IMR-90 (cell line): Measurements from ENCODE around the gene YRDC. TPM values are rescaled to one million over a fixed set of nuclear protein-coding genes. Genes with fewer than 3 reads are reported as not detected.

Experiments
- ATAC-seq: fragments of 200-7000 bp; cut with Tn5 transposase; 2 replicates; pipeline ENCODE4 v1.9.1; 2020; ENCODE audit warnings: low read depth, mild to moderate bottlenecking, moderate library complexity
- BruUV-seq: library from RNA; stranded (reverse); fragments of 400-500 nt; replicated peaks from 2 replicates; lab custom pipeline; 2021; lab: Mats Ljungman, UMichigan
- CTCF ChIA-PET: fragments of 300-600 bp; formaldehyde crosslinking; extraction: SDS; loops from one replicate; lab custom pipeline; 2021; ENCODE audit warnings: antibody characterized with exemption; lab: Yijun Ruan, JAX
- POLR2A ChIA-PET: fragments of 300-600 bp; sonication (Branson Sonifier 250); formaldehyde crosslinking; loops from one replicate; lab custom pipeline; 2022; ENCODE audit warnings: antibody characterized with exemption; ENCODE audit not compliant: unreplicated experiment; lab: Charles Lee
- DNase-seq: peaks from one replicate; pipeline ENCODE4 v3.0.0; 2013
- H2AFZ ChIP-seq: replicated peaks from 2 replicates; pipeline ENCODE3; 2013; ENCODE audit warnings: low read length, mild to moderate bottlenecking; ENCODE audit not compliant: poor library complexity
- H2AK5ac ChIP-seq: 2 replicates; pipeline ENCODE4 v1.6.1; 2013; ENCODE audit warnings: low read depth, low read length, inconsistent platforms
- H2AK9ac ChIP-seq: replicated peaks from 2 replicates; pipeline ENCODE3; 2013; ENCODE audit warnings: mild to moderate bottlenecking, low read depth, low read length, moderate library complexity; ENCODE audit not compliant: poor library complexity
- H2BK120ac ChIP-seq: 2 replicates; pipeline ENCODE4 v1.6.1; 2013; ENCODE audit warnings: low read depth, low read length, inconsistent platforms
- H2BK15ac ChIP-seq: 3 replicates; pipeline ENCODE4 v1.6.1; 2013; ENCODE audit warnings: low read depth, low read length, inconsistent platforms
- H2BK20ac ChIP-seq: 2 replicates; pipeline ENCODE4 v1.6.1; 2013; ENCODE audit warnings: low read depth, mild to moderate bottlenecking, inconsistent platforms, low read length, moderate library complexity
- H2BK5ac ChIP-seq: 2 replicates; pipeline ENCODE4 v1.6.1; 2013; ENCODE audit warnings: mild to moderate bottlenecking, low read depth, low read length, inconsistent platforms; ENCODE audit not compliant: poor library complexity, severe bottlenecking
- H3K14ac ChIP-seq: replicated peaks from 2 replicates; pipeline ENCODE4 v1.6.1; 2013; ENCODE audit warnings: low read depth, low read length, inconsistent platforms
- H3K18ac ChIP-seq: 2 replicates; pipeline ENCODE4 v1.6.1; 2013; ENCODE audit warnings: low read depth, low read length, control low read depth
- H3K23ac ChIP-seq: 2 replicates; pipeline ENCODE4 v1.6.1; 2013; ENCODE audit warnings: low read depth, low read length, inconsistent platforms
- H3K27ac ChIP-seq: 2 replicates; pipeline ENCODE4 v1.5.1; 2013; ENCODE audit warnings: mild to moderate bottlenecking, control low read depth, low read length; ENCODE audit not compliant: insufficient read depth
- H3K27me3 ChIP-seq: 2 replicates; pipeline ENCODE4 v1.6.1; 2013; ENCODE audit warnings: low read length; ENCODE audit not compliant: control insufficient read depth, insufficient read depth
- H3K36me3 ChIP-seq: 2 replicates; pipeline ENCODE4 v1.6.1; 2013; ENCODE audit warnings: low read length, mixed read lengths; ENCODE audit not compliant: control insufficient read depth, insufficient read depth
- H3K4ac ChIP-seq: 2 replicates; pipeline ENCODE4 v1.6.1; 2013; ENCODE audit warnings: low read depth, low read length, inconsistent platforms
- H3K4me1 ChIP-seq: 2 replicates; pipeline ENCODE4 v1.6.1; 2013; ENCODE audit warnings: low read length, mixed read lengths; ENCODE audit not compliant: control insufficient read depth, insufficient read depth
- H3K4me2 ChIP-seq: 2 replicates; pipeline ENCODE4 v1.6.1; 2013; ENCODE audit warnings: low read depth, mild to moderate bottlenecking, control low read depth, low read length, moderate library complexity
- H3K4me3 ChIP-seq: 2 replicates; pipeline ENCODE4 v1.5.1; 2013; ENCODE audit warnings: low read depth, mild to moderate bottlenecking, control low read depth, low read length, moderate library complexity; ENCODE audit not compliant: insufficient read depth
- H3K56ac ChIP-seq: 2 replicates; pipeline ENCODE4 v1.6.1; 2013; ENCODE audit warnings: low read length, inconsistent platforms; ENCODE audit not compliant: insufficient read depth; ENCODE audit errors: extremely low read depth
- H3K79me1 ChIP-seq, 2 experiments: 2 replicates each; pipeline ENCODE4 v1.6.1; 2013; ENCODE audit warnings: low read length in 2 of 2, inconsistent platforms in 1 of 2, low read depth in 1 of 2
- H3K9ac ChIP-seq: 2 replicates; pipeline ENCODE4 v1.6.1; 2013; ENCODE audit warnings: low read depth, low read length, control low read depth
- H3K9me1 ChIP-seq: 2 replicates; pipeline ENCODE4 v1.6.1; 2013; ENCODE audit warnings: low read length, inconsistent platforms; ENCODE audit not compliant: insufficient read depth
- H3K9me3 ChIP-seq: 2 replicates; pipeline ENCODE4 v1.6.1; 2013; ENCODE audit warnings: low read length; ENCODE audit not compliant: control insufficient read depth, insufficient read depth
- H4K20me1 ChIP-seq: 2 replicates; pipeline ENCODE4 v1.6.1; 2013; ENCODE audit warnings: low read length, inconsistent platforms; ENCODE audit not compliant: insufficient read depth
- H4K5ac ChIP-seq: 2 replicates; pipeline ENCODE4 v1.6.1; 2013; ENCODE audit warnings: mild to moderate bottlenecking, low read depth, low read length, control low read depth
- H4K8ac ChIP-seq, 2 experiments: 2 replicates each; pipeline ENCODE4 v1.6.1; 2013; ENCODE audit warnings: low read depth in 2 of 2, low read length in 2 of 2, control low read depth in 1 of 2, inconsistent platforms in 1 of 2
- H4K91ac ChIP-seq: 2 replicates; pipeline ENCODE4 v1.6.1; 2013; ENCODE audit warnings: low read depth, low read length, inconsistent platforms; ENCODE audit not compliant: insufficient read depth
- BHLHE40 ChIP-seq: fragments of 150-350 bp; IDR thresholded peaks from 2 replicates; pipeline ENCODE4 v1.6.1; 2016; ENCODE audit warnings: mild to moderate bottlenecking, low read depth, low read length
- CEBPB ChIP-seq: IDR thresholded peaks from 2 replicates; pipeline ENCODE4 v1.6.1; 2012; ENCODE audit warnings: low read depth, low read length, improper control_type of control experiment
- CHD1 ChIP-seq: IDR thresholded peaks from 2 replicates; pipeline ENCODE4 v1.6.1; 2012; ENCODE audit warnings: low read depth, low read length, improper control_type of control experiment
- ELK1 ChIP-seq: fragments of 150-350 bp; IDR thresholded peaks from 2 replicates; pipeline ENCODE4 v1.6.1; 2016; ENCODE audit warnings: low read depth, mild to moderate bottlenecking, low read length, moderate library complexity, borderline replicate concordance
- FOS ChIP-seq: fragments of 150-350 bp; IDR thresholded peaks from 2 replicates; pipeline ENCODE4 v1.6.1; 2016; ENCODE audit warnings: low read depth, low read length
- MAFK ChIP-seq: IDR thresholded peaks from 2 replicates; pipeline ENCODE4 v1.6.1; 2012; ENCODE audit warnings: low read depth, low read length, improper control_type of control experiment
- MAZ ChIP-seq: IDR thresholded peaks from 2 replicates; pipeline ENCODE4 v1.6.1; 2012; ENCODE audit warnings: low read depth, mild to moderate bottlenecking, low read length, improper control_type of control experiment, moderate library complexity, borderline replicate concordance
- MXI1 ChIP-seq: IDR thresholded peaks from 2 replicates; pipeline ENCODE4 v1.6.1; 2012; ENCODE audit warnings: low read depth, mild to moderate bottlenecking, low read length, moderate library complexity, borderline replicate concordance
- NFE2L2 ChIP-seq: fragments of 150-350 bp; IDR thresholded peaks from 2 replicates; pipeline ENCODE4 v1.6.1; 2016; ENCODE audit warnings: low read depth, mild to moderate bottlenecking, low read length
- POLR2A ChIP-seq: IDR thresholded peaks from 2 replicates; pipeline ENCODE4 v1.6.1; 2012; ENCODE audit warnings: mild to moderate bottlenecking, low read depth, low read length
- RAD21 ChIP-seq: IDR thresholded peaks from 2 replicates; pipeline ENCODE4 v1.6.1; 2012; ENCODE audit warnings: low read length, improper control_type of control experiment
- RCOR1 ChIP-seq: IDR thresholded peaks from 2 replicates; pipeline ENCODE4 v1.6.1; 2012; ENCODE audit warnings: mild to moderate bottlenecking, low read length, improper control_type of control experiment; ENCODE audit not compliant: insufficient replicate concordance
- RFX5 ChIP-seq: IDR thresholded peaks from 2 replicates; pipeline ENCODE4 v1.8.0; 2012; ENCODE audit warnings: low read depth, mild to moderate bottlenecking, low read length, moderate library complexity
- SMC3 ChIP-seq: fragments of 150-350 bp; IDR thresholded peaks from 2 replicates; pipeline ENCODE4 v1.6.1; 2016; ENCODE audit warnings: low read depth, mild to moderate bottlenecking, antibody characterized with exemption, low read length, moderate library complexity
- WGBS, 2 experiments: methylation state at CpG; one replicate each; pipeline versions ENCODE4 v1.1.5 to v1.1.7; 2013; ENCODE audit warnings: missing lambda C conversion rate in 2 of 2; ENCODE audit not compliant: insufficient read length in 1 of 2; ENCODE audit errors: extremely low coverage in 2 of 2; 5-methylcytosine and 5-hydroxymethylcytosine counted together
- dilution Hi-C: fragments of 300-500 bp; cut with HindIII; formaldehyde crosslinking; loops from one replicate; pipeline ENCODE4 v1.14.3; 2018; ENCODE audit warnings: low sequenced_read_pairs; ENCODE audit not compliant: unreplicated experiment
- in situ Hi-C: fragments of 300-500 bp; cut with MboI; formaldehyde crosslinking; loops from 3 replicates; pipeline ENCODE4 v1.14.3; 2019; ENCODE audit warnings: low sequenced_read_pairs, inconsistent platforms, mixed read lengths
- intact Hi-C: fragments of 100-400 bp; cut with micrococcal nuclease; formaldehyde crosslinking; loops from 2 replicates; pipeline ENCODE4 v1.10.0; 2022
- polyA plus RNA-seq, 3 experiments: library from polyadenylated mRNA; depleted of rRNA; stranded (reverse); fragments of >200 nt; gene quantifications; 2 replicates each; pipeline ENCODE4 v1.2.3, GENCODE V29; 2012; ENCODE audit warnings: low replicate concordance in 1 of 3
- total RNA-seq: library from RNA; depleted of rRNA; stranded (reverse); fragments of >200 nt; gene quantifications from 2 replicates; pipeline ENCODE4 v1.2.3, GENCODE V29; 2012
- TF ChIP-seq, protein P1 (sequence below): fragments of 150-350 bp; IDR thresholded peaks from 2 replicates; pipeline ENCODE4 v1.6.1; 2017; ENCODE audit warnings: mild to moderate bottlenecking, antibody characterized with exemption, low read length, low read depth
- TF ChIP-seq, protein P2 (sequence below): conservative IDR thresholded peaks from 2 replicates; pipeline ENCODE4 v1.5.1; 2012; ENCODE audit warnings: mild to moderate bottlenecking, low read depth, low read length, improper control_type of control experiment

Gene YRDC
- total and polyA plus RNA-seq, 2 of the 4 experiments (the other 2 are of a cell fraction), result 21.0 to 21.7 TPM

GRCh38 chr1:37811027-37811655 is 3.1 kb upstream of the YRDC start:
- no TSS peak for BruUV-seq
- POLR2A ChIA-PET, result no interaction called here
- CTCF ChIA-PET, result interaction anchor here (0.6 to 0.7 kb wide), 2 partner anchors 10 to 40 kb away, joined by 3 to 4 read pairs; no protein-coding TSS in a partner anchor
- ATAC-seq (no peak), DNase-seq (peak; percentile 76)
- Histone ChIP-seq H2AK5ac (no peak overlapping the region), H4K20me1 (peaks cover 13% of the 10 kb centered on the region), H2BK120ac (no peak overlapping the region), H2BK20ac (no peak overlapping the region), H3K9me1 (peaks cover 12% of the 10 kb centered on the region; the same call in 1 of the 2 replicates), H3K36me3 (peaks cover 22% of the 10 kb centered on the region), H3K4me2 (no peak overlapping the region), H3K18ac (no peak overlapping the region), H3K56ac (no peak overlapping the region), H4K91ac (no peak overlapping the region), H3K23ac (no peak overlapping the region), H3K27me3 (no peaks in the 10 kb centered on the region), H3K79me1 (peaks cover 35 to 51% of the 10 kb centered on the region in 2 experiments), H3K9me3 (no peaks in the 10 kb centered on the region), H2BK15ac (no peak overlapping the region), H3K9ac (no peak overlapping the region), H3K4ac (no peak overlapping the region), H2AFZ (no peak overlapping the region), H3K14ac (no peak overlapping the region), H4K5ac (no peak overlapping the region), H3K4me3 (no peak overlapping the region), H2BK5ac (no peak overlapping the region), H3K27ac (no peak overlapping the region), H4K8ac (no peak overlapping the region), H3K4me1 (peaks cover 7% of the 10 kb centered on the region; the same call in 1 of the 2 replicates), H2AK9ac (no peak overlapping the region)
- dilution Hi-C loops, result no loop called here
- no CpG with 5 or more reads among the region's 7 CpGs for WGBS, 2 experiments
- TF ChIP-seq CHD1, result no peak
- TF ChIP-seq RFX5, result no peak
- no peak for TF ChIP-seq CEBPB
- no peak for TF ChIP-seq MAZ
- no peak for TF ChIP-seq FOS
- no peak for TF ChIP-seq MXI1
- no peak; the same call in 1 of the 2 replicates for TF ChIP-seq NFE2L2
- TF ChIP-seq BHLHE40, result no peak
- TF ChIP-seq RAD21, result peak; percentile 53
- no peak for TF ChIP-seq POLR2A
- peak; percentile 80 for TF ChIP-seq MAFK
- TF ChIP-seq RCOR1, result no peak
- TF ChIP-seq SMC3, result peak; percentile 30; the same call in 1 of the 2 replicates
- TF ChIP-seq, protein P1, sequence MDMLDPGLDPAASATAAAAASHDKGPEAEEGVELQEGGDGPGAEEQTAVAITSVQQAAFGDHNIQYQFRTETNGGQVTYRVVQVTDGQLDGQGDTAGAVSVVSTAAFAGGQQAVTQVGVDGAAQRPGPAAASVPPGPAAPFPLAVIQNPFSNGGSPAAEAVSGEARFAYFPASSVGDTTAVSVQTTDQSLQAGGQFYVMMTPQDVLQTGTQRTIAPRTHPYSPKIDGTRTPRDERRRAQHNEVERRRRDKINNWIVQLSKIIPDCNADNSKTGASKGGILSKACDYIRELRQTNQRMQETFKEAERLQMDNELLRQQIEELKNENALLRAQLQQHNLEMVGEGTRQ, result no peak
- TF ChIP-seq ELK1, result no peak
- TF ChIP-seq, protein P2, sequence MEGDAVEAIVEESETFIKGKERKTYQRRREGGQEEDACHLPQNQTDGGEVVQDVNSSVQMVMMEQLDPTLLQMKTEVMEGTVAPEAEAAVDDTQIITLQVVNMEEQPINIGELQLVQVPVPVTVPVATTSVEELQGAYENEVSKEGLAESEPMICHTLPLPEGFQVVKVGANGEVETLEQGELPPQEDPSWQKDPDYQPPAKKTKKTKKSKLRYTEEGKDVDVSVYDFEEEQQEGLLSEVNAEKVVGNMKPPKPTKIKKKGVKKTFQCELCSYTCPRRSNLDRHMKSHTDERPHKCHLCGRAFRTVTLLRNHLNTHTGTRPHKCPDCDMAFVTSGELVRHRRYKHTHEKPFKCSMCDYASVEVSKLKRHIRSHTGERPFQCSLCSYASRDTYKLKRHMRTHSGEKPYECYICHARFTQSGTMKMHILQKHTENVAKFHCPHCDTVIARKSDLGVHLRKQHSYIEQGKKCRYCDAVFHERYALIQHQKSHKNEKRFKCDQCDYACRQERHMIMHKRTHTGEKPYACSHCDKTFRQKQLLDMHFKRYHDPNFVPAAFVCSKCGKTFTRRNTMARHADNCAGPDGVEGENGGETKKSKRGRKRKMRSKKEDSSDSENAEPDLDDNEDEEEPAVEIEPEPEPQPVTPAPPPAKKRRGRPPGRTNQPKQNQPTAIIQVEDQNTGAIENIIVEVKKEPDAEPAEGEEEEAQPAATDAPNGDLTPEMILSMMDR, result peak; percentile 79
- in situ Hi-C loops, result no loop called here
- intact Hi-C loops, result no loop called here
